ENCODE data around the gene CHSY1.

CHSY1 gene

GRCh38 chr15:101251830-101252820 lies at the start of gene CHSY1:
TSS of gene CHSY1 (minus strand) at chr15:101252048. CDS start at chr15:101251456, 592 bp downstream.
- DNase-seq, result peak; percentile 94

- DNase-seq, result no peak
Observed at GRCh38 chr15:101296418-101297405, 44.9 kb upstream of the CHSY1 start.

- DNase-seq, result no peak
Observed at GRCh38 chr15:101295607-101296161, 43.8 kb upstream of the CHSY1 start.

GRCh38 chr15:101294731-101295606 lies 43.1 kb upstream of the CHSY1 start, which contains the start of gene SNRPA1:
TSS of gene SNRPA1 (minus strand) at chr15:101295248. CDS start at chr15:101295178, 70 bp downstream.
- DNase-seq, result peak; percentile 100

- no peak for DNase-seq
Observed at GRCh38 chr15:101293122-101293521, 41.3 kb upstream of the CHSY1 start.

GRCh38 chr15:101288905-101289513 lies 37.2 kb upstream of the CHSY1 start:
- peak; percentile 28 for DNase-seq

GRCh38 chr15:101287342-101287741 lies 35.5 kb upstream of the CHSY1 start:
- peak; percentile 8 for DNase-seq

GRCh38 chr15:101286471-101287114 lies 34.7 kb upstream of the CHSY1 start:
- DNase-seq, result no peak

- DNase-seq, result no peak
Observed at GRCh38 chr15:101283931-101284330, 32.1 kb upstream of the CHSY1 start.

- DNase-seq, result peak; percentile 32
Observed at GRCh38 chr15:101280007-101280406, 28.2 kb upstream of the CHSY1 start.

- peak; percentile 45 for DNase-seq
Observed at GRCh38 chr15:101277943-101278564, 26.2 kb upstream of the CHSY1 start.

GRCh38 chr15:101277038-101277822 lies 25.4 kb upstream of the CHSY1 start, which contains the start of gene SELENOS:
TSS of gene SELENOS (minus strand) at chr15:101277485. CDS start at chr15:101277417, 68 bp downstream.
- peak; percentile 96 for DNase-seq

GRCh38 chr15:101276501-101277037 lies 24.7 kb upstream of the CHSY1 start:
- DNase-seq, result peak; percentile 59

- peak; percentile 18 for DNase-seq
Observed at GRCh38 chr15:101275018-101275417, 23.2 kb upstream of the CHSY1 start.

- DNase-seq, result no peak
Observed at GRCh38 chr15:101273534-101273933, 21.7 kb upstream of the CHSY1 start.

- peak; percentile 25 for DNase-seq
Observed at GRCh38 chr15:101272584-101272983, 20.7 kb upstream of the CHSY1 start.

GRCh38 chr15:101269479-101270223 lies 17.8 kb upstream of the CHSY1 start:
- DNase-seq, result no peak
